Retinal pigment epithelial cell (primary cell): ENCODE data around the gene ABCB11.

Experiments used
- DNase-seq: peaks from one replicate; pipeline ENCODE4 v3.0.0-alpha.2; 2010; ENCODE audit warnings: low read depth
- H3K4me3 ChIP-seq: 2 replicates; pipeline ENCODE4 v1.5.1; 2011; ENCODE audit warnings: mild to moderate bottlenecking, low read length, control low read depth, moderate library complexity
- CTCF ChIP-seq: conservative IDR thresholded peaks from 2 replicates; pipeline ENCODE4 v1.5.1; 2011; ENCODE audit warnings: low read depth, low read length, control low read depth, inconsistent platforms

Gene ABCB11

GRCh38 chr2:168930242-168930641 lies 100.9 kb downstream of the ABCB11 start:
- H3K4me3 ChIP-seq, result no peak overlapping the region
- DNase-seq, result no peak
- no peak for TF ChIP-seq CTCF

- H3K4me3 ChIP-seq, result no peak overlapping the region
- DNase-seq, result peak; percentile 64
- TF ChIP-seq CTCF, result no peak
Measured at GRCh38 chr2:168929031-168929430, 102.1 kb downstream of the ABCB11 start.

- no peak overlapping the region for H3K4me3 ChIP-seq
- TF ChIP-seq CTCF, result no peak
- no peak for DNase-seq
Measured at GRCh38 chr2:168928113-168928831, 102.9 kb downstream of the ABCB11 start.

- no peak for DNase-seq
- no peak for TF ChIP-seq CTCF
- H3K4me3 ChIP-seq, result no peak overlapping the region
Measured at GRCh38 chr2:168926621-168927386, 104.3 kb downstream of the ABCB11 start.

- DNase-seq, result no peak
- H3K4me3 ChIP-seq, result no peak overlapping the region
- peak; percentile 49 for TF ChIP-seq CTCF
Measured at GRCh38 chr2:168920504-168921157, 110.5 kb downstream of the ABCB11 start.

- DNase-seq, result no peak
- no peak overlapping the region for H3K4me3 ChIP-seq
- no peak for TF ChIP-seq CTCF
Measured at GRCh38 chr2:168916331-168916675, 114.8 kb downstream of the ABCB11 start.
